Measurements from ENCODE around the gene CDH4. TPM values are rescaled to one million over a fixed set of nuclear protein-coding genes. Genes with fewer than 3 reads are reported as not detected.

CDH4 gene
- total and polyA plus RNA-seq, 2 donors (not counting 3 experiments of a cell fraction or from before 2014, with no cell fraction given), result 0.17 to 0.51 TPM

DNA sequence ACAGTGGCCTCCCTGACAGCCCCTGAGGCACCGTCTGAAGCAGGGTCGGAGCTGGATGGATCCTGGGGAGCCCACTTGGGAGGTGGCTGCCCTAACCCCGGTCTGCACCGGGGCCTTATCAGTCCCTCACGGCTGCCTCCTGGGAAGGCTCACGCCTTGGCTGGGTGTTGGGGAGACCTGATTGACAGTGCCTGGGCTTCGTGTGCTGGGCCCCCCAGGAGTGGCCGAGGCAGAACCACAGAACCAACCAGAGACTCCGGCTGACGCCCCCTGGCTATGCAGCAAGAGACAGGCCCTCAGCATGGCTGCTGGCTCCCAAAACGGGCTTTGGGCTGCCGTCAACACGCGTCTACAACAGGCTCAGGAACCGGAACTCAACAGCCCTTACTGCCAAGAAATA lies 594.0 kb downstream of the CDH4 start:
- H4K20me1 ChIP-seq (replicated peaks; ENCODE audit: control insufficient read depth, extremely low read depth, insufficient read depth, low read length), result no peaks in the 10 kb centered on the region
- no peak overlapping the region for H3K4me3 ChIP-seq (replicated peaks in 1 of 3; ENCODE audit: insufficient read depth in 1 of 3, low read depth in 1 of 3, low read length in 3 of 3)
- no peaks in the 10 kb centered on the region for H3K79me2 ChIP-seq (ENCODE audit: control insufficient read depth, insufficient read depth, low read length)
- dilution Hi-C loops (cut with MboI; ENCODE audit: extremely low pct_ligation_motif_present, low sequenced_read_pairs), result no loop called here
- H3K27me3 ChIP-seq (ENCODE audit: control insufficient read depth in 2 of 2, insufficient read depth in 2 of 2, low read length in 2 of 2), result no peaks in the 10 kb centered on the region
- FAIRE-seq, result no peak
- no peak overlapping the region for H3K9ac ChIP-seq (replicated peaks; ENCODE audit: extremely low read depth, insufficient read depth, low read length)
- peaks cover 1% of the 10 kb centered on the region for H3K9me3 ChIP-seq (replicated peaks; ENCODE audit: control insufficient read depth, insufficient read depth, low read length)
- H3K27ac ChIP-seq (ENCODE audit: insufficient read depth, low read depth, low read length), result no peak overlapping the region
- TF ChIP-seq FOS (IDR thresholded peaks at IDR 0.05; ENCODE audit: borderline replicate concordance, insufficient read depth, low read length), result no peak
- TF ChIP-seq POLR2AphosphoS5 (IDR thresholded peaks at IDR 0.05; ENCODE audit: insufficient read depth, low read depth, low read length), result no peak
- no peak for TF ChIP-seq GATA2 (IDR thresholded peaks at IDR 0.05; ENCODE audit: insufficient read depth, insufficient read length, low read depth, low read length)
- TF ChIP-seq EZH2 (IDR thresholded peaks at IDR 0.05; ENCODE audit: borderline replicate concordance, low read depth, low read length, severe bottlenecking), result no peak
- no peak for TF ChIP-seq MAX (IDR thresholded peaks at IDR 0.05; ENCODE audit: insufficient read depth, insufficient read length)
- no peak for TF ChIP-seq POLR2A (IDR thresholded peaks at IDR 0.05; ENCODE audit: low read depth, low read length)
- no peak for TF ChIP-seq JUN (IDR thresholded peaks at IDR 0.05; ENCODE audit: borderline replicate concordance, insufficient read depth, insufficient read length, low read depth)
- no peak for TF ChIP-seq MYC (IDR thresholded peaks at IDR 0.05; ENCODE audit: low read depth, low read length)
- ChIA-PET CTCF (no interaction called here), POLR2A (no interaction called here)
- no peak overlapping the region for H3K4me2 ChIP-seq (ENCODE audit: insufficient read depth, low read length)
- H3K9me1 ChIP-seq (replicated peaks; ENCODE audit: control insufficient read depth, extremely low read depth, insufficient read depth, low read length), result no peaks in the 10 kb centered on the region
- H3K4me1 ChIP-seq (ENCODE audit: control insufficient read depth, extremely low read depth, insufficient read depth, low read length), result no peaks in the 10 kb centered on the region
- H3K36me3 ChIP-seq (ENCODE audit: control insufficient read depth in 2 of 2, extremely low read depth in 1 of 2, insufficient read depth in 2 of 2, low read length in 2 of 2), result no peaks in the 10 kb centered on the region
- H2AFZ ChIP-seq (ENCODE audit: low read depth, low read length), result no peak overlapping the region
- no peak for DNase-seq (ENCODE audit: low read depth, low spot score)
- intact Hi-C loops (cut with micrococcal nuclease), result no loop called here
- no TSS peak for BruUV-seq (replicated peaks)

- BruUV-seq (replicated peaks), result no TSS peak
- Histone ChIP-seq H3K4me2 (ENCODE audit: insufficient read depth, low read length) (no peak overlapping the region), H3K27me3 (ENCODE audit: control insufficient read depth in 2 of 2, insufficient read depth in 2 of 2, low read length in 2 of 2) (no peaks in the 10 kb centered on the region), H3K9ac (replicated peaks; ENCODE audit: extremely low read depth, insufficient read depth, low read length) (no peak overlapping the region), H3K4me3 (replicated peaks in 1 of 3; ENCODE audit: insufficient read depth in 1 of 3, low read depth in 1 of 3, low read length in 3 of 3) (no peak overlapping the region), H3K9me3 (replicated peaks; ENCODE audit: control insufficient read depth, insufficient read depth, low read length) (peaks cover 1% of the 10 kb centered on the region), H3K27ac (ENCODE audit: insufficient read depth, low read depth, low read length) (no peak overlapping the region), H3K36me3 (ENCODE audit: control insufficient read depth in 2 of 2, extremely low read depth in 1 of 2, insufficient read depth in 2 of 2, low read length in 2 of 2) (no peaks in the 10 kb centered on the region), H4K20me1 (replicated peaks; ENCODE audit: control insufficient read depth, extremely low read depth, insufficient read depth, low read length) (no peaks in the 10 kb centered on the region), H2AFZ (ENCODE audit: low read depth, low read length) (no peak overlapping the region), H3K9me1 (replicated peaks; ENCODE audit: control insufficient read depth, extremely low read depth, insufficient read depth, low read length) (no peaks in the 10 kb centered on the region), H3K79me2 (ENCODE audit: control insufficient read depth, insufficient read depth, low read length) (no peaks in the 10 kb centered on the region), H3K4me1 (ENCODE audit: control insufficient read depth, extremely low read depth, insufficient read depth, low read length) (no peaks in the 10 kb centered on the region)
- POLR2A ChIA-PET, result no interaction called here
- TF ChIP-seq GATA2 (IDR thresholded peaks at IDR 0.05; ENCODE audit: insufficient read depth, insufficient read length, low read depth, low read length) (no peak), JUN (IDR thresholded peaks at IDR 0.05; ENCODE audit: borderline replicate concordance, insufficient read depth, insufficient read length, low read depth) (no peak), EZH2 (IDR thresholded peaks at IDR 0.05; ENCODE audit: borderline replicate concordance, low read depth, low read length, severe bottlenecking) (no peak), POLR2AphosphoS5 (IDR thresholded peaks at IDR 0.05; ENCODE audit: insufficient read depth, low read depth, low read length) (no peak), MAX (IDR thresholded peaks at IDR 0.05; ENCODE audit: insufficient read depth, insufficient read length) (no peak)
- no peak for DNase-seq (ENCODE audit: low read depth, low spot score)
- CTCF ChIA-PET, result no interaction called here
- dilution Hi-C loops (cut with MboI; ENCODE audit: extremely low pct_ligation_motif_present, low sequenced_read_pairs) (no loop called here), intact Hi-C loops (cut with micrococcal nuclease) (no loop called here)
- FAIRE-seq, result no peak
Measured at GRCh38 chr20:61846741-61847419, 594.8 kb downstream of the CDH4 start.

Measured in endothelial cell of umbilical vein (primary cell).